Vagina (tissue), 2 donors: ENCODE measurements around the gene LARP1. TPM values are rescaled to one million over a fixed set of nuclear protein-coding genes. Genes with fewer than 3 reads are reported as not detected.

Source experiments
- DNase-seq, 2 donors: peaks; one replicate each; pipeline ENCODE4 v3.0.0-alpha.2; 2017; ENCODE audit errors: extremely low spot score in 2 of 2
- H3K27ac ChIP-seq: fragments of 200-600 bp; sonication (generic); one replicate; pipeline ENCODE4 v1.5.1; 2019
- H3K27me3 ChIP-seq: fragments of 200-600 bp; sonication (generic); one replicate; pipeline ENCODE4 v1.5.1; 2019
- H3K36me3 ChIP-seq, 2 donors: fragments of 200-600 bp; sonication (generic); one replicate each; pipeline ENCODE4 v1.5.1; 2017 to 2019
- H3K4me1 ChIP-seq: fragments of 200-600 bp; sonication (generic); one replicate; pipeline ENCODE4 v1.5.1; 2019
- H3K4me3 ChIP-seq, 2 donors: fragments of 200-600 bp; sonication (generic); 1 replicate in 1 of 2; 2 replicates in 1 of 2; pipeline ENCODE4 v1.5.1; 2016 to 2019
- H3K9me3 ChIP-seq: fragments of 200-600 bp; sonication (generic); one replicate; pipeline ENCODE4 v1.5.1; 2019
- CTCF ChIP-seq, 3 experiments: fragments of 450-650 bp in 2 of 3; fragments of 200-600 bp in 1 of 3; sonication (generic) in 1 of 3; IDR thresholded peaks; one replicate each; pipeline ENCODE4 v1.5.1; 2017 to 2019; ENCODE audit warnings: antibody characterized with exemption in 3 of 3, mild to moderate bottlenecking in 2 of 3, moderate library complexity in 2 of 3
- POLR2A ChIP-seq, 2 donors: fragments of 450-650 bp; IDR thresholded peaks; one replicate each; pipeline ENCODE4 v1.6.1; 2017; ENCODE audit warnings: antibody characterized with exemption in 2 of 2, mild to moderate bottlenecking in 2 of 2, moderate library complexity in 2 of 2
- POLR2AphosphoS5 ChIP-seq, 2 donors: sonication (generic); formaldehyde crosslinking; IDR thresholded peaks; one replicate each; pipeline ENCODE4 v1.9.0; 2017; ENCODE audit warnings: antibody characterized with exemption in 2 of 2, mild to moderate bottlenecking in 2 of 2, low read depth in 1 of 2; ENCODE audit not compliant: insufficient read depth in 1 of 2
- intact Hi-C: fragments of 100-400 bp; cut with DNase I; formaldehyde crosslinking; loops from one replicate; pipeline ENCODE4 v1.15.1; 2023
- total RNA-seq: library from RNA; depleted of rRNA; stranded (reverse); fragments of >200 nt; gene quantifications from one replicate; pipeline ENCODE4 v1.2.3, GENCODE V29; 2016

LARP1 gene
- total RNA-seq, 1 donor from 2014 or later, result 98.0 TPM

- TF ChIP-seq POLR2AphosphoS5 (IDR thresholded peaks at IDR 0.05; ENCODE audit: insufficient read depth in 1 of 2, low read depth in 1 of 2), result no peak
- no peak for TF ChIP-seq CTCF (IDR thresholded peaks at IDR 0.05)
- no peak for TF ChIP-seq POLR2A (IDR thresholded peaks at IDR 0.05)
- no peak for DNase-seq
- peaks cover 18% of the 10 kb centered on the region for H3K4me1 ChIP-seq
- peaks cover 0 to under 1% of the 10 kb centered on the region in 2 donors for H3K36me3 ChIP-seq
- no peaks in the 10 kb centered on the region for H3K9me3 ChIP-seq
- no peaks in the 10 kb centered on the region for H3K27me3 ChIP-seq
- no peak overlapping the region for H3K27ac ChIP-seq
- no peak overlapping the region for H3K4me3 ChIP-seq
- intact Hi-C loops, result no loop called here
Measured at GRCh38 chr5:154842689-154843530, 87.7 kb downstream of the LARP1 start.

GRCh38 chr5:154844809-154845208 is 89.6 kb downstream of the LARP1 start:
- H3K4me1 ChIP-seq, result peaks cover 37% of the 10 kb centered on the region
- DNase-seq, result no peak
- intact Hi-C loops, result no loop called here
- no peak overlapping the region for H3K4me3 ChIP-seq
- no peaks in the 10 kb centered on the region for H3K27me3 ChIP-seq
- H3K27ac ChIP-seq, result no peak overlapping the region
- no peaks in the 10 kb centered on the region for H3K9me3 ChIP-seq
- no peaks in the 10 kb centered on the region for H3K36me3 ChIP-seq
- TF ChIP-seq POLR2A (IDR thresholded peaks at IDR 0.05) (no peak), POLR2AphosphoS5 (IDR thresholded peaks at IDR 0.05; ENCODE audit: insufficient read depth in 1 of 2, low read depth in 1 of 2) (no peak), CTCF (IDR thresholded peaks at IDR 0.05) (no peak)

- Histone ChIP-seq H3K4me3 (peak overlapping the region; percentile 58 to 71), H3K9me3 (no peaks in the 10 kb centered on the region), H3K36me3 (no peaks in the 10 kb centered on the region), H3K27me3 (no peaks in the 10 kb centered on the region), H3K4me1 (peaks cover 51% of the 10 kb centered on the region), H3K27ac (peak overlapping the region; percentile 89)
- intact Hi-C loops, result no loop called here
- no peak for DNase-seq
- TF ChIP-seq POLR2A (IDR thresholded peaks at IDR 0.05) (no peak), POLR2AphosphoS5 (IDR thresholded peaks at IDR 0.05; ENCODE audit: insufficient read depth in 1 of 2, low read depth in 1 of 2) (no peak), CTCF (IDR thresholded peaks at IDR 0.05) (no peak)
Measured at GRCh38 chr5:154849264-154849785, 94.1 kb downstream of the LARP1 start.

- DNase-seq, result no peak
- Histone ChIP-seq H3K36me3 (no peaks in the 10 kb centered on the region), H3K27ac (peak overlapping the region; percentile 89), H3K9me3 (no peaks in the 10 kb centered on the region), H3K4me1 (peaks cover 51% of the 10 kb centered on the region), H3K4me3 (peak overlapping the region; percentile 58 to 71), H3K27me3 (no peaks in the 10 kb centered on the region)
- intact Hi-C loops, result no loop called here
- TF ChIP-seq POLR2A (IDR thresholded peaks at IDR 0.05), result no peak
- no peak for TF ChIP-seq CTCF (IDR thresholded peaks at IDR 0.05)
- TF ChIP-seq POLR2AphosphoS5 (IDR thresholded peaks at IDR 0.05; ENCODE audit: insufficient read depth in 1 of 2, low read depth in 1 of 2), result peak in 1 of 2 donors; percentile 8
Measured at GRCh38 chr5:154849791-154850201, 94.6 kb downstream of the LARP1 start.
